ENCODE data around the gene PNMA6E. TPM values are rescaled to one million over a fixed set of nuclear protein-coding genes. Genes with fewer than 3 reads are reported as not detected.

The PNMA6E gene
- total RNA-seq, 1 donor from 2014 or later: not detected

DNA sequence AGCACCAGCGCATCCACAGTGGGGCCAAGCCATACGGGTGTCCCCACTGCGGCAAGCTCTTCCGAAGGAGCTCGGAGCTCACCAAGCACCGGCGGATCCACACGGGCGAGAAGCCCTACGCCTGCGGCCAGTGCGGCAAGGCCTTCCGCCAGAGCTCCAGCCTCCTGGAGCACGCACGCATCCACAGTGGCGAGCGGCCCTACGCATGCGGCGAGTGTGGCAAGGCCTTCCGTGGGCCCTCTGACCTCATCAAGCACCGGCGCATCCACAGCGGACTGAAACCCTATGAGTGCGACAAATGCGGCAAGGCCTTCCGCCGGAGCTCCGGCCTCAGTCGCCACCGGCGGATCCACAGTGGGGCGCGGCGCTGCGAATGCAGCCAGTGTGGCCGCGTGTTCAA, 53.6 kb downstream of the PNMA6E start:
- no peaks in the 10 kb centered on the region for H3K4me1 Mint-ChIP-seq
- peaks cover 31% of the 10 kb centered on the region for H3K9me3 Mint-ChIP-seq
- DNase-seq (ENCODE audit: low spot score in 2 of 2, unreplicated experiment in 2 of 2): no peak
- no peaks in the 10 kb centered on the region for H3K27me3 Mint-ChIP-seq (ENCODE audit: low read depth)
- no peak overlapping the region for H3K4me3 Mint-ChIP-seq
- TF ChIP-seq, protein P1, sequence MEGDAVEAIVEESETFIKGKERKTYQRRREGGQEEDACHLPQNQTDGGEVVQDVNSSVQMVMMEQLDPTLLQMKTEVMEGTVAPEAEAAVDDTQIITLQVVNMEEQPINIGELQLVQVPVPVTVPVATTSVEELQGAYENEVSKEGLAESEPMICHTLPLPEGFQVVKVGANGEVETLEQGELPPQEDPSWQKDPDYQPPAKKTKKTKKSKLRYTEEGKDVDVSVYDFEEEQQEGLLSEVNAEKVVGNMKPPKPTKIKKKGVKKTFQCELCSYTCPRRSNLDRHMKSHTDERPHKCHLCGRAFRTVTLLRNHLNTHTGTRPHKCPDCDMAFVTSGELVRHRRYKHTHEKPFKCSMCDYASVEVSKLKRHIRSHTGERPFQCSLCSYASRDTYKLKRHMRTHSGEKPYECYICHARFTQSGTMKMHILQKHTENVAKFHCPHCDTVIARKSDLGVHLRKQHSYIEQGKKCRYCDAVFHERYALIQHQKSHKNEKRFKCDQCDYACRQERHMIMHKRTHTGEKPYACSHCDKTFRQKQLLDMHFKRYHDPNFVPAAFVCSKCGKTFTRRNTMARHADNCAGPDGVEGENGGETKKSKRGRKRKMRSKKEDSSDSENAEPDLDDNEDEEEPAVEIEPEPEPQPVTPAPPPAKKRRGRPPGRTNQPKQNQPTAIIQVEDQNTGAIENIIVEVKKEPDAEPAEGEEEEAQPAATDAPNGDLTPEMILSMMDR (IDR thresholded peaks at IDR 0.05; ENCODE audit: unreplicated experiment): no peak
- no peak overlapping the region for H3K27ac Mint-ChIP-seq
- H3K36me3 Mint-ChIP-seq: peaks cover 33% of the 10 kb centered on the region

Other genes starting within 250 kb of the PNMA6E start
- not detected in 3 replicates for gene MAGEA1, start 222.1 kb downstream of the PNMA6E start, total RNA-seq
- gene PNMA6F, start 79.6 kb downstream of the PNMA6E start, total RNA-seq: not detected in 3 replicates
- gene ZNF275, start 67.2 kb downstream of the PNMA6E start, total RNA-seq: 16.0 to 17.6 TPM (median 17.5 TPM) in 3 replicates
- 1.3 to 1.4 TPM (median 1.3 TPM) in 3 replicates for gene ZFP92, start 10.1 kb upstream of the PNMA6E start, total RNA-seq
- gene TREX2, start 44.7 kb upstream of the PNMA6E start, total RNA-seq: 0.72 to 0.97 TPM (median 0.83 TPM) in 3 replicates
- 22.9 to 25.1 TPM (median 24.7 TPM) in 3 replicates for gene HAUS7, start 69.2 kb upstream of the PNMA6E start, total RNA-seq
- gene BGN, start 93.6 kb upstream of the PNMA6E start, total RNA-seq: 114 to 121 TPM (median 121 TPM) in 3 replicates
- gene ATP2B3, start 116.3 kb upstream of the PNMA6E start, total RNA-seq: 0.82 to 0.99 TPM (median 0.83 TPM) in 3 replicates
- 17.2 to 19.1 TPM (median 17.3 TPM) in 3 replicates for gene CCNQ, start 197.8 kb upstream of the PNMA6E start, total RNA-seq
- 3.5 to 4.2 TPM (median 3.7 TPM) in 3 replicates for gene DUSP9, start 245.9 kb upstream of the PNMA6E start, total RNA-seq